Ovary (tissue), 3 donors: ENCODE measurements around the gene SEZ6.

ENCODE experiments used
- CTCF ChIP-seq, 3 donors: fragments of 450-650 bp in 2 of 3; fragments of 200-600 bp in 1 of 3; IDR thresholded peaks; one replicate each; pipeline versions ENCODE4 v1.5.1 to v1.8.0; 2016 to 2022; ENCODE audit warnings: antibody characterized with exemption in 3 of 3, mild to moderate bottlenecking in 1 of 3
- EP300 ChIP-seq: sonication (generic); formaldehyde crosslinking; IDR thresholded peaks from one replicate; pipeline ENCODE4 v1.6.1; 2017; ENCODE audit warnings: antibody characterized with exemption
- donor health status: DM: no; HTN: no; CAD: no.

- TF ChIP-seq CTCF (IDR thresholded peaks at IDR 0.05) (no peak), EP300 (no peak)
Observed at GRCh38 chr17:28911411-28912045, 94.3 kb downstream of the SEZ6 start.
